ENCODE data around the gene KLF11.

KLF11 gene

DNA sequence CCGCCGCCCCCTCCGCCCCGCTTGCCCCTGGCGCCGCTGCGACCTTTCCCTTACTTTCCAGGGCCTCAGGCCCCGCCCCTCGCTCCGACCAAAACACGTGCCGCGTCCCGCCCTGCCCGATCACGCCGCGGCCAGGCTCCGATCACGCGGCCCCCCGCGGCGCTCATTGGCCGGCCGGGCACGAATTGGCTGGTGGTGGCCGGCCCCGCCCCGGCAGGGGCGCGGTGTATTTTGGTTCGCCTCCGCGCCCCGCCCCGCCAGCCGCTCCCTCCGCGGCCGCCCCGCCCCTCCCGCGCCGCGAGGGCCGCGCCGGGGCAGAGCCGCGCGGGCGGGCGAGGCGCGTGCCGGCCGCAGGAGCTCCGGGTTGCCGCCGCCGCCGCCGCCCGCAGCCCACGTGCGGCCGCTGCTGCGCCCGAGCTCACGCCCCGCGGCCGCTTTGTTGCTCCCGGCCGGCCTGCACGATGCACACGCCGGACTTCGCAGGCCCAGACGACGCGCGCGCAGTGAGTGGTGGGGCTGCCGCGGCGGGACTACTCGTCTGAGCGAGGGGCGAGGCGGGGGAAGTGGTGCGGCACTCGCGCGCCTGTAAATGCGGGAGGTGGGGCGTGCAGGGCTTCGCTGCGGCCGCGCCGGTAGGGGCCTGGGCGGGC, at the start of gene KLF11:
KLF11 (plus strand) TSS at position 295 of the 650 bp plus-strand sequence; CDS start at position 462, 167 bp downstream.
- peak; percentile 73 for DNase-seq (ENCODE audit: low read depth)

DNA sequence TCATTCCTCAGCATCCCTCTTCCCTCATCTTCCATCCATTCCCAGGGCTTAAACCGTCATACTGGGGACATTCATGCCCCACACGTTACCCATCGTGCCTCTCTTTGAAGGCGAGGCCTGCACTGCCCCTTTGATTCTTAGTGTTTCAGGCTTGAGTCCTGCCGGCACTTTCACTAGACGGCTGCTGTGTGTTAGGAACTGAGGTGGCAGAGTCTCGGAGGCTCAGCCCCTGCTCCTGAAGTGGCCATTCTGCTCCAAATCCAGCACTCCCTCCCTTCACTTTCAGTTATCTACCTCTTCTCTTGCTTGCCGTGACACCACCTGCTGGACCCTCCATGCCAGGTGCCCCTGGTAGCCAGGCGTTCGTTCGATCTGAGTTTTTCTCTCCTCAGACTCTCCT, 48.9 kb upstream of the KLF11 start:
- DNase-seq (ENCODE audit: low read depth), result no peak

DNA sequence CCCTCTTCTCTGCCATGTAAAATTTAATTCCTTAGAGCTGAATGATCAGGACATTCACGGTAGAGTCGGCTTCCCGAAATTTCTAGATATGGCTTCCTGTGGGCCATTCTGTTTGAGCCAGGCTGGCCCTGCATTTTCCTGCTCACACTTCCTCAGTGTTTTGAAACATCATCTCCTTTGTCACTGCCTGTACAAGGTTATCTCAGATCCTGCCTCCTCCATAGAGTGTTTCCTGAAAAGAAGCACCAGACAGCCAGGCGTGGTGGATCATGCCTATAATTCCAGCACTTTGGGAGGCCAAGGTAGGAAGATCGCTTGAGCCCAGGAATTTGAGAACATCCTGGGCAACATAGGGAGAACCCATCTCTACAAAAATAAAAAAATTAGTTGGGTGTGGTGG, 48.3 kb upstream of the KLF11 start:
- DNase-seq (ENCODE audit: low read depth), result no peak

DNA sequence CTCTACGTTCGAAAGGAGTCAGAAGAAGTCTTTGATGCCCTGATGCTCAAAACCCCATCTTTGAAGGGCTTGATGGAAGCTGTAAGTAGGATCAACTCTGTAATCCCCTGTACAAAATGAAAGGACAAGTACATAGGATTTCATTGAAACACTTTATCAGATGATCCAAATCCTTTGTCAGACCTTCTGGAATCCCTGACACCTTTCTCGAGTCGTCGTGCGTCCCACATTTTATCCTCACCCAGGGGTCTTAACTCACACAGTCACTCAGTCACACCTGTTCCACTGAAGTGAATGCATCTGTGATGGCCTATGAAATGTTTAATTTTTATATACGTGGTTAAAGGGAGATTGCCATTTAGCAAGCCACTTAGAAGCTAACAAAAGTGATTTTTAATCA, 47.0 kb upstream of the KLF11 start:
- no peak for DNase-seq (ENCODE audit: low read depth)

DNA sequence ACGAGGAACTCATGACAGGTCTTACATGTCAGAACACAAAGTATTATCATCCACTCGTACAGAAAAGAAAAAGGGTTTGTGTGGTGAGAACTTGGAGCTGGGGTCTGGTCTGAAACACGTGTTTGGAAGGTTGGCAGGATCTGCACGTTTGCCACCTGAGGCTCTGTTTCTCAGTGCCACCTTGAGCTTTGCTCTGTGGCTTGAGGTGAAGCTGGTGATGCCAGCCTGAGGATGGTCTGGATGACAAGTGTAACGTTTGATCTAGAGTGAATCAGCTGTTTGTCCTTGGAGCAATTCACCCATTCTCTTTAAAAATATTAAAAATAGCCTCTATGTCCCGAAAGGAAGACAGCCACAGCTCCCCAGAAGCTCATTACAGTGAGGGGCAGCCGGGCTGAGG, 45.4 kb upstream of the KLF11 start:
- no peak for DNase-seq (ENCODE audit: low read depth)

DNA sequence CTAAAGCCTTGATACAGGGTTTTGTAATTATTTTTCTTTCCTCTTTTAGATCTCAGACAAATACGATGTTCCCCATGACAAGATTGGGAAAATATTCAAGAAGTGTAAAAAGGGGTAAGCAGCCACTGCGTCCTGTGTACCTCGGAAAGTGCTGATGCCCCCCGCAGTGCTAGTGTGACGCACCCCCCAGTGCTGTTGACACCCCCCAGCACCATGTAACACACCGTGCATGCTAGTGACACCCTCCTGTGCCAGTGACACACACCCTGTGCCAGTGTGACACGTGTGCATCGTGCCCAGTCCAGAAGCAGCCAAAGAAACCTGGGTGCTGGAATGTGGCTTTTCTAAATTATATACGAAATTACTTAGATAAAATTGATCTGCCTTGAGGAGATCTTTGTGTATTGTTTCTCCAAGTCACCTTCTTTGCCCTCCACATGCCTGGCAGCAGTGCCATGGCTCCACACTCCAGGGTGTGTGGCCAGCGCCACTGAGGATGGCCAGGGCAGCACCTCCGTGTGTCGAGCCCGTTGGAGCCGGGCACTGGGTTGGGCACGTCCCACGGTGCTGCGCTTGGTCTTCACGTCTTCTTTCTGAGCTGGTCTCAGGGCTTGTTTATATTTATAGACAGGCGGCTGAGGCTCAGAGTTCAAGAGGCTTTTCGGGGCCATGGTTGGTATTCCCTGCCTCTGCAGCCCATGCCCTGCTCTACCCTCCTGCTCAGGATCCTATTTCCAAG, 44.3 kb upstream of the KLF11 start:
- DNase-seq (ENCODE audit: low read depth), result no peak

DNA sequence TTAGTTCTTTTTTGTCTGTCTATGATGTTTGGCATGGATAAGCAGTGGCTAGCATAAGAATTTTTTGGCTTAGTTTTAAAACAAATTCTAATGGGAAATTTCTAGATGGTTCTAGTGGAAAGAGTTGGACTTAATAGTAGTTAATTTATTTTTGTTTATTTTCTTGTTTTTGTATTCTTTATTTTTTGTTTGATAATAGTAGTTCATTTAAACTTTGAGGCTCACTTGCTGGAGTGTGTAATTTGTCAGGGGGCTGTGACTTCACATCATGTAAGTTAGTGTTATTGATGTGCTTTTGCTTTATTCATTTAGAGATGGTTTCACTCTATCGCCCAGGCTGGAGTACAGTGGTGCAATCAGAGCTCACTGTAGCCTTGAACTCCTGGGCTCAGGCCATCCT, 43.7 kb upstream of the KLF11 start:
- no peak for DNase-seq (ENCODE audit: low read depth)

DNA sequence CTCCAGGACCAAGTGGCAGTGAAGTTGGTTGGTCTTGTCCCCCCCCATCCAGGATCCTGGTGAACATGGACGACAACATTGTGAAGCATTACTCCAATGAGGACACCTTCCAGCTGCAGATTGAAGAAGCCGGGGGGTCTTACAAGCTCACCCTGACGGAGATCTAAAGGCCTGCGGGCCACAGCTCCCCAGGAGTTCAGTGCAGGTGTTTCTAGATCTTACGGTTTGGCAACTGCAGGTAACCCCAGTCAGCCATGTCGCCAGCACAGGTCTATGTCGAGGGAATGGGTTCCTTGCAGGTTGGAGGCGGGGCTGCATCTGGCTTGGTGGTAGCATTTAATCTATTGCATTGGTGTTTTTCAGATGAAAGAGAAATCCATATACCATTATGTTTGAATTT, 42.8 kb upstream of the KLF11 start:
- DNase-seq (ENCODE audit: low read depth), result no peak

DNA sequence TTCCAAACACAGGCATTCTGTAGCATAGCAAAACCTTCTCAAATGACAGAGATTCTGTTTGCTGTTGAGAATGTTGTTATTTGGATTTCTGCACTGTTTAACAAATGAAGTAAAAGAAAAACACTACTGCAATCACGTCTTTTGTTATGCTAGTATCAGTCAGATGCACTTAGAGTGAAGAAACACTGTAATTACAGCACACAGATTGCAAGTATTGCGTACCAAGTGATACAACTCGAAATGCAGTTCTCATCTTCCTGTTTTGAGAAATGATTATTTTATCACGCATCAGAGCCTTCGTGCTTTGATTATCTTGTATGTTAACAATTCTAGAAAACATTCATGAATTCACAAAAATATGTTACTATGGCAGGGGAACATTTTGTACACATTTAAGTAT, 41.8 kb upstream of the KLF11 start:
- no peak for DNase-seq (ENCODE audit: low read depth)

DNA sequence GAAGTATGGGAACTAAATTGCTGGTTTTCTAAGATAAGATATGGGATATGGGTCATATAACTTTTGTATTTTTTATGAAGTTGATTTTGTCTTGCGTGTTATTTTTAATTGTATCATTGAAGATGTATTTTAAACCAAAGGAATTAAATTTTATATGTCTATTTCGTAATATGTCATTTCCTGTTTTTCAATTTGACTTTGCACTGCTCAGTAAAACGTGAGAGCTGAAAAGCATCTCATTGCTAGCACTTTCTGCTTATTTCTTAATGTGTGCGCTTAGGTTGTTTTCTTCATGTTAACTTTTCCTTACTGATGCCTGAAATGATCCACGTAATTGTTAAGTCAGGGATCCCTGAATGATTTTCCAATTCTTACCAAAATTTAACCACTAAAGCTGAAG, 41.2 kb upstream of the KLF11 start:
- no peak for DNase-seq (ENCODE audit: low read depth)

DNA sequence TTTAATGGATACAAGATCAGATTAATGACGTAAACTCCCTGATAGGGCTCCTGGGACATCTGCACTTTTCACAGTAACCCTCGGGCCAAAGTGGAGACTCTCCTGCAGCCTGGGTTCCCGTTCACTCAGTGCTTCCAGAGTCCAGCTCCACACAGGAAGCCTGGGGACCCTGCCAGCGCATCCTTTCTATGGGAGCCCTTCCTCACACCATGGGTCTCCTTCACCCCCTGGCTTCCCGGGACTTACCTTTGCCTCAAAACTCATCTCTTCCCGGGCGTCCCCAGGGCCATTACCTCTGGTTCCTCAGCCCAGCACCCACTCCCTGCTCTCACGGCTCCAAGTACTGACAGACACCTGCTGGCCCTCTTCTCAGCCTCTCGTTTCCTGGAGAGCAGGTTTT, 40.7 kb upstream of the KLF11 start:
- DNase-seq (ENCODE audit: low read depth), result no peak

DNA sequence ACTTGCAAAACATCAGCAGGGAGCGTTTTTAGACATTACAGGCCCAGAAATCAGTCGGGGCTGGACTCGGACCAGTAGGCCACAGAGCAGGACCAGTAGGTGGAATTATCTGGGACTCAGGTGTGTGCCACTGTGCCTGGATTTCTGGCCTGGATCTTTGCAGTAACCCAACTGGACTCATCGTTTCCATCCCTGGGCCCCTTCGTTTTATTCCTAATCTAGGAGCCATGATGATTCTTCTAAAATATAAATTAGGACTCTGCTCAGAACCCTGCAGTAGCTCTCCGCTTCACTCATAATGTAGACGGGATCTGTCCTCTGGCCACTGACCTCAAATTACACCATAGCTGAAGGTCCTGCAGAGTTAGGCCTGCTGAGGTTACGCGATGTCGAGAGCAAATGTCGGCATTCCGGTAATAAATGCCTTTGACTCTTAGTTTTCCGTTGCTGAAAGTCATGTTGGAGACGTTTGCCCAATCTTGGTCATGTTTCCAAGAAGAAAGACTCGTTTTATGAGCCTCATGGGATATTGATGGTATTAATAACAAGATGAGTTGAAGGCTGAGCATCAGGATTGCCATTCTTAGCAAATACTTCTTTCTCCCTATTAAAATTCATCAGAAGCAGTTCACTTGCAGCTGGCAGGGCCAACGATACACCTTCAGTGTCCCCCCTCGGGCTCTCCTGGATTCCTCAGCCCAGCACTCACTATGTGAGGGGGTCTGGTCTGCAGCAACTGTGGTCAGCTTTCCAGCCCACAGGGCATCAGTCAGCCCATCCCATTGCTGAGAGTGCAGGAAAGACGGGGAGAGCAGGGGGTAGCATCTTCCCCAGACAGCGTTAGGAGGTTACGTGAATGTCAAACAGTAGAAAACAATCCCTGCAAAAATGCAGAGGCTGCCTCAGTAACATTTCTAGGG, 39.9 kb upstream of the KLF11 start:
- DNase-seq (ENCODE audit: low read depth), result no peak

DNA sequence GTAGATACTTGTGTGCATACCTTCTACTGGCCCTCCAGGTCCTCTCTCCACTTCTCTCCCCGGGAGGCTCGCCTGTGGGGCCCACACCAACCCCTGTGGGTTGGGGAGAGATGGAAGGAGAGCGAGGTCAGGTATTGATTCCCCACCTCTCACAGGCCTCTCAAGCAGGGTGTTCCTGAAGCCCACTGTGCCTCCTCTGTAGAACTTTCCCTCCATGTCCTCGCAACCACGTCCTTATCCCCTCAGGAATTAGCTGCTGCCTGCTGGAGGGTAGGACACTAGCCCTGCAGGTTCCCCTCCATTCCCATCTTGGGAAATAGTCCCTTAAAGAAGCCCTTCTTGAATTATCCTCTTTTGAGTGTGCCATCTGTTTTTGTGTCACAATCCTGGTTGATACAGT, 38.9 kb upstream of the KLF11 start:
- DNase-seq (ENCODE audit: low read depth), result no peak

DNA sequence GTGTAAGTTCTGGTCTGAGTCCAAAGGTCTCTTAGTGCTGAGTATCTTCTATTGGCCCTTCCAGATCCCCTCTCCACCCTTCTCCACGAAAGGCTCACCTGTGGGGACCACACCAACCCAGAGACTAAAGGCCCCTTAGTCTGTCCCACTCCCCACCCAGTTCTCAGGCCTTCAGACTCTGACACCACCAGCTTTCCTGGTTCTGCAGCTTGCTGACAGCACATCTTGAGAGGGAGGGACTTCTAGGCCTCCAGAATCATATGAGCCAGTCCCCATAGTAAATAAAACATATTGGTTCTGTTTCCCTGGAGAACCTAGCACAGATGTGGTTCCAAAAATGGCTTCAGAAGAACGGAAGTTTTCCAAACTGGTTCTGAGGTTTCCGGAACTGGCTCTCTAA, 38.5 kb upstream of the KLF11 start:
- no peak for DNase-seq (ENCODE audit: low read depth)

DNA sequence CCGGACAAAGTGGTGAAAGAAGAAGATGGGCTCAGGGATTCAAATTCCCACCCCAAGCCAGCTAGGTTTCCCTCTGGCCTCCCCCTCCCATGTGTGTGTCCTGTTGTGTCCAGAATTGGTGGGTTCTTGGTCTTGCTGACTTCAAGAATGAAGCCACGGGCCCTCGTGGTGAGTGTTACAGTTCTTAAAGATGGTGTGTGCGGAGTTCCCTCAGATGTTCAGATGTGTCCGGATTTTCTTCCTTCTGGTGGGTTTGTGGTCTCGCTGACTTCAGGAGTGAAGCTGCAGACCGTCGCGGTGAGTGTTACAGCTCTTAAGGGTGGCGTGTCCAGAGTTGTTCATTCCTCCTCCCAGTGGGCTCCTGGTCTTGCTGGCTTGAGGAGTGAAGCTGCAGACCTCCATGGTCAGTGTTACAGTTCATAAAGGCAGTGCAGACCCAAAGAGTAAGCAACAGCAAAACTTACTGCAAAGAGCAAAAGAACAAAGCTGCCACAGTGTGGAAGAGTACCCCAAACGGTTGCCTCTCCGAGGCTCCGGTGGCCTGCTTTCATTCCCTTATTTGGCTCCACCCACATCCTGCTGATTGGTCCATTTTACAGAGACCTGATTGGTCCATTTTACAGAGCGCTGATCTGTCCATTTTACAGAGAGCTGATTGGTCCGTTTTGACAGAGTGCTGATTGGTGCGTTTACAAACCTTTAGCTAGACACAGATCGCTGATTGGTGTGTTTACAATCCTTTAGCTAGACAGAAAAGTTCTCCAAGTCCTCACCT, 37.7 kb upstream of the KLF11 start:
- DNase-seq (ENCODE audit: low read depth), result no peak

DNA sequence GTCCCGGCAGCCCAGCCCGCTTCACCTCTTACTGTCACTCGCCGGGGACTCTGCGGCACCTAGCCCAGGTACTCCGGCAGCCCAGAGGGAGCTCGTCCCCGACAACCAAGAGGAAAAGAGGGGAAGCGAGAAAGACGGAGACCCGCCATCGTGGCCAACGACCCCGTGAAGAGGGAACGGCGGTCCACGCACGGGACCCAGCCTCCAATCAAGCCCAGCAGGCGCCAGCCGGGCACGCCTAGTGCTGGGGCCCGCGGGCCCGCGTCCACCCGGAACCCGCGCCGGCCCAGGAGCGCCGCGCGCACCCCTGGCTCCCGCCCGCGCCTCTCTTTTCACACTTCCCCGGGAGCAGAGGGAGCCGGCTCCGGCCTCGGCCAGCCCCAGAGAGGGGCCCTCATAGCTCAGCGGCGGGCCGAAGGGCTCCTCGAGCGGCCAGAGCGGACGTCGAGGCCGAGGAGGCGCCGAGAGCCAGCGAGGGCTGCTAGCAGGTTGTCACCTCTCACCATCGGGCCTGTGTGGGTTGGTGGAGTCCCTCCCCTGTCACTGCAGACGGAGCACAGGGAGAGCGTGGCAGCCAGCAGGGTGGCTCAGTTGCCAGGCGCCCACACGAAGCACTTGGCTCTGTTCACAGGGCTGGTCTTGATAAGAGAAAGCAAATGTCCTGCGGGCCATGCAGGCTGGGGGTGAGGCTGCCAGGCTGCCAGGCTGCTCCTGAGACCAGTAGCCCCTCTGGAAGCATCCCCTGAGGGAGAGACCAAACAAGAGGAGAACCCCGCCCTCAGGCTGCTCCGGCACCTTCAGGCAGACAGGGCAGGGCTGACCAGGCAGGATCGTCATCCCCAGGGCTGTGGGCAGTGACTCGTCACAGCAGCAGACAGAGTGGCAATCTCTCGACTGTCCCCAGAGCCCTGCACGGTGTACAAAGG, 36.9 kb upstream of the KLF11 start:
- DNase-seq (ENCODE audit: low read depth), result no peak

DNA sequence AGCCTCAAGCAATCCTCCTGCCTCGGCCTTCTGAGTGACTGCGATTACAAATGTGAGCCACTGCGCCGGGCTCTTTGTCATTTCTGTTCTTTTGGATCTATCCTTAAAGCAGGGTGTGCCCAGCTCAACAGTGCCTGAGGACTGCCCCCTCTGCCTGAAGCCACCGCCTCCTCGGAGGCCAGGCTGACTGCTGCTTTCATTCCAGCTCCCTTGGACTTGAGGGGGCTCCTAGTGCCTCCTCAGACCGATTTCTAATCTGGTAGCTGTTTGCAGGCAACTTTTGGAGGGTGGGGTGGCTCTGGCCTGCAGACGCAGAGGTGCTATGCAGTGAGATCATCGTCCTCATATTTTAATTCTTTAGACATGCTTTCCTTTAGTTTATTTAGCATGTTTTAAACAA, 35.9 kb upstream of the KLF11 start:
- no peak for DNase-seq (ENCODE audit: low read depth)

DNA sequence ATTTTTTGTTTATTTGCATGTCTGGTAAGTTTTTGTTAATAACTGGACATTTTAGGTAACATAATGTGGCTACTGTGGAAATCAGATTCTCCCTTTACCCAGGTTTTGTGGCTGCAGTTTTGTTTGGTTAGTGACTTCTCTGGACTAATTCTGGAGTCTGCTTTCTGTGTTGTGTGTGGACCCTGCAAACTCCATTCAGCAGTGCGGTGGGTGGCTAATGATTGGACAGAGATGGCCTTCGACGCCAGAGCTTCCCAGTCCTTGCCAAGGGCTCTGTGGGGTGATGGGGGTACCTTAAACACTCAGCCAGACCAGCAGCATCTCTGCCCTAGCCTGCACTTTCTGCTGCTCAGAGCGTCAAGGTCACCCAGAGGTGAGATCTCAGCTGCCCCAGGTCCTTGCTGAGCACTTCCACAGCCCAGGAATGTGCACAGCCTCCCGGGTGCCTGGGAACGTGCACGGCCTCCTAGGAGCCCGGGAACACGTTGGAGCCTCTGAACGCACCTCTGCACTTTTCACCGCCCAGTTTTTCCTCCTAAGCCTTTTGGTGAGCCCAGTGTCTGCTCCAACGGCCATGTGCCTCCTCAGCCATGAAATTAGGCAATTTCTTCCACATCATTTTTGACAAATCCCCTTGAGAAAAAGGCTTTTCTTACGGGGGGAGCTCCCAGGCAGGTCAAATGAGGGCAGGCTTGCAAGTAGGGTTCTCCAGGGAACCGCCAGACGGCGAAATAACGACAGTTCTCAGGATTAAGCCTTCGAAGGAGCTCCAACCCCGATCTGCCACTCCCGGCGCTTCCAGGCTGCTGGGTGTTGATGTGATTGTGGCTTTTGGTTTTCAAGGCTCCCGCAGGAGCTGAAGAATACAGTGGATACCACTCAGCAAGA, 35.2 kb upstream of the KLF11 start:
- DNase-seq (ENCODE audit: low read depth), result no peak

DNA sequence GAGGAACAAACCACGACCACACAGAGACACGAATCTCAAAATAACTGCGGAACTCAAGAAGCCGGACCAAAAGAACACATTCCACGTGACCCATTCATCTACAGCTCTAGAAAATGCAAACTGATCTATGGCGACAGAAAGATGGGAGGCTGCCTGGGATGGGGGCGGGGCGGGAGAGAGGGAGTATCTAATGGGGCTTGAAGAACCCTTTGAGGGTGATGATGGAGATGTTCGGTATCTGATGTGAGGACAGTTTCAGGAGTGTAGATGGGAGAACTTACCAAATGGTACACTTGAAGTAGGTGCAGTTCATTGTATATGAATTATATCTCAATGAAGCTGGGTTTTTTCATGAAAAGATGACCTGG, 34.6 kb upstream of the KLF11 start:
- DNase-seq (ENCODE audit: low read depth), result no peak

DNA sequence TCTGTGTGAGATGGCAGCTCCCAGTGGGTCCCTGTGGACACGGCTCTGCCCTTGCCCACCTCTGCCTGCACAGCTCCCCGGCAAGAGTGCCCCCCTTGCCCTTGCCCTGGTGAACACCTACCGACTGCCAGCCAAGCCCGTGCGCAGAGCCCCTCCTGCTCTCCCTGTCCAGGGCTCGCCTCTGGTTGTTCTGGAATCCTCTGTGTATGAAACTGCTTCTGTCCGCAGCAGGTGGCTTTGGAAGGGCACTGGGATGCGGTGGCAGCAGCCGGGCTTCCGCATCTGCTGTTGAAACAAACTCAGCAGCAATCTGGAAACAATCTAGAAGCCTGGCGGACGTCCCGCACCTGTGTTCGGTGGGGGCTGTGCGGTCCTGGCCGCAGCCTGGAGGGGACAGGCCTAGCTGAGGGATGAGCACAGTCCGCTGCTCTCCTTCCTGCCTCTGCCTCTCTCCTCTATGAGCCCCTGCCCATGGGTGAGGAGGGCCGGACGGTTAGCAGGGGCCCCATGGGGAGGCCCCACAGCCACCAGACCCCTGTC, 34.0 kb upstream of the KLF11 start:
- DNase-seq (ENCODE audit: low read depth), result no peak

All from activated T-helper 1 cell treated with Interleukin-2 at 50 U/mL for 16 hours (primary cell).